Central memory CD8-positive, alpha-beta T cell (primary cell): ENCODE results near the gene USP48.

Source experiments
- ATAC-seq: fragments of 150-1000 bp; cut with Tn5 transposase; replicated peaks from 2 replicates; pipeline ENCODE4 v1.10.0; 2022; ENCODE audit warnings: mild to moderate bottlenecking, moderate FRiP score, moderate number of reproducible peaks; ENCODE audit not compliant: poor library complexity, severe bottlenecking; ENCODE audit errors: extremely low read depth
- DNase-seq, 2 donors: peaks; one replicate each; pipeline ENCODE4 v3.0.0; 2021; ENCODE audit warnings: low spot score in 2 of 2
- H3K27ac Mint-ChIP-seq: one replicate; pipeline ENCODE4 v1.8.0; 2022; ENCODE audit warnings: low read depth, mild to moderate bottlenecking, moderate library complexity, mixed read lengths
- H3K27me3 Mint-ChIP-seq: one replicate; pipeline ENCODE4 v1.8.0; 2022; ENCODE audit warnings: mixed read lengths
- H3K36me3 Mint-ChIP-seq: one replicate; pipeline ENCODE4 v1.8.0; 2022; ENCODE audit warnings: mild to moderate bottlenecking, moderate library complexity, mixed read lengths; ENCODE audit not compliant: insufficient read depth
- H3K4me1 Mint-ChIP-seq: one replicate; pipeline ENCODE4 v1.8.0; 2022; ENCODE audit warnings: mixed read lengths
- H3K4me3 Mint-ChIP-seq: one replicate; pipeline ENCODE4 v1.8.0; 2022; ENCODE audit warnings: mild to moderate bottlenecking, moderate library complexity, mixed read lengths
- H3K9me3 Mint-ChIP-seq: one replicate; pipeline ENCODE4 v1.8.0; 2022; ENCODE audit warnings: mixed read lengths

USP48 gene

GRCh38 chr1:21823206-21823979 lies 40.4 kb upstream of the USP48 start:
- Mint-ChIP-seq H3K27ac (no peak overlapping the region), H3K4me1 (no peaks in the 10 kb centered on the region)
- DNase-seq, result no peak

GRCh38 chr1:21822349-21822748 lies 39.4 kb upstream of the USP48 start:
- DNase-seq (no peak), ATAC-seq (no peak)
- Mint-ChIP-seq H3K4me3 (no peak overlapping the region), H3K27me3 (peaks cover 10% of the 10 kb centered on the region), H3K36me3 (no peaks in the 10 kb centered on the region), H3K9me3 (no peaks in the 10 kb centered on the region), H3K4me1 (no peaks in the 10 kb centered on the region), H3K27ac (no peak overlapping the region)

More at GRCh38 chr1:21823206-21823979, 40.4 kb upstream of the USP48 start:
- Mint-ChIP-seq H3K9me3 (no peaks in the 10 kb centered on the region), H3K4me3 (no peak overlapping the region), H3K27me3 (peaks cover 20% of the 10 kb centered on the region), H3K36me3 (no peaks in the 10 kb centered on the region)
- ATAC-seq, result no peak

- no peak overlapping the region for H3K27ac Mint-ChIP-seq
- no peak for DNase-seq
- no peaks in the 10 kb centered on the region for H3K4me1 Mint-ChIP-seq
- H3K27me3 Mint-ChIP-seq, result peaks cover 7% of the 10 kb centered on the region
- ATAC-seq, result no peak
- no peaks in the 10 kb centered on the region for H3K9me3 Mint-ChIP-seq
- H3K36me3 Mint-ChIP-seq, result no peaks in the 10 kb centered on the region
- H3K4me3 Mint-ChIP-seq, result no peak overlapping the region
Measured at GRCh38 chr1:21821385-21822019, 38.6 kb upstream of the USP48 start.

- Mint-ChIP-seq H3K27me3 (peaks cover 7% of the 10 kb centered on the region), H3K9me3 (no peaks in the 10 kb centered on the region), H3K4me3 (no peak overlapping the region), H3K36me3 (no peaks in the 10 kb centered on the region), H3K27ac (no peak overlapping the region), H3K4me1 (no peaks in the 10 kb centered on the region)
- no peak for ATAC-seq
- no peak for DNase-seq
Measured at GRCh38 chr1:21820597-21821232, 37.8 kb upstream of the USP48 start.

GRCh38 chr1:21818656-21819055 lies 35.7 kb upstream of the USP48 start:
- no peak for DNase-seq
- Mint-ChIP-seq H3K27me3 (peaks cover 5% of the 10 kb centered on the region), H3K9me3 (no peaks in the 10 kb centered on the region), H3K36me3 (no peaks in the 10 kb centered on the region), H3K4me1 (no peaks in the 10 kb centered on the region), H3K4me3 (no peak overlapping the region), H3K27ac (no peak overlapping the region)
- no peak for ATAC-seq

- peaks cover 22% of the 10 kb centered on the region for H3K27me3 Mint-ChIP-seq
- H3K27ac Mint-ChIP-seq, result no peak overlapping the region
- no peaks in the 10 kb centered on the region for H3K4me1 Mint-ChIP-seq
- H3K4me3 Mint-ChIP-seq, result no peak overlapping the region
- DNase-seq, result no peak
- H3K36me3 Mint-ChIP-seq, result no peaks in the 10 kb centered on the region
- H3K9me3 Mint-ChIP-seq, result no peaks in the 10 kb centered on the region
- ATAC-seq, result no peak
Measured at GRCh38 chr1:21816602-21817302, 33.8 kb upstream of the USP48 start.

GRCh38 chr1:21815724-21816321 lies 32.9 kb upstream of the USP48 start:
- no peak for ATAC-seq
- Mint-ChIP-seq H3K4me1 (no peaks in the 10 kb centered on the region), H3K27ac (no peak overlapping the region), H3K27me3 (peaks cover 30% of the 10 kb centered on the region), H3K9me3 (no peaks in the 10 kb centered on the region), H3K36me3 (no peaks in the 10 kb centered on the region), H3K4me3 (no peak overlapping the region)
- DNase-seq, result no peak

GRCh38 chr1:21814981-21815582 lies 32.1 kb upstream of the USP48 start:
- Mint-ChIP-seq H3K4me1 (no peaks in the 10 kb centered on the region), H3K36me3 (no peaks in the 10 kb centered on the region), H3K27me3 (peaks cover 30% of the 10 kb centered on the region), H3K27ac (no peak overlapping the region), H3K9me3 (no peaks in the 10 kb centered on the region), H3K4me3 (peak overlapping the region; percentile 1)
- no peak for ATAC-seq
- DNase-seq, result no peak

GRCh38 chr1:21814241-21814918 lies 31.4 kb upstream of the USP48 start:
- no peak for ATAC-seq

GRCh38 chr1:21813542-21813941 lies 30.6 kb upstream of the USP48 start:
- H3K4me3 Mint-ChIP-seq, result no peak overlapping the region
- H3K27me3 Mint-ChIP-seq, result peaks cover 30% of the 10 kb centered on the region
- no peak for ATAC-seq

More at GRCh38 chr1:21814241-21814918, 31.4 kb upstream of the USP48 start:
- Mint-ChIP-seq H3K9me3 (no peaks in the 10 kb centered on the region), H3K36me3 (no peaks in the 10 kb centered on the region), H3K27me3 (peaks cover 30% of the 10 kb centered on the region), H3K4me1 (no peaks in the 10 kb centered on the region), H3K27ac (no peak overlapping the region), H3K4me3 (no peak overlapping the region)
- no peak for DNase-seq

GRCh38 chr1:21811875-21812305 lies 28.9 kb upstream of the USP48 start, which contains the start of gene LDLRAD2:
LDLRAD2 (plus strand) TSS chr1:21812265; CDS start chr1:21812452, 187 bp downstream.
- no peaks in the 10 kb centered on the region for H3K36me3 Mint-ChIP-seq
- no peak for ATAC-seq
- peaks cover 30% of the 10 kb centered on the region for H3K27me3 Mint-ChIP-seq
- H3K4me3 Mint-ChIP-seq, result no peak within 1 kb of the TSS
- no peaks in the 10 kb centered on the region for H3K9me3 Mint-ChIP-seq
- DNase-seq, result no peak
- no peak within 1 kb of the TSS for H3K27ac Mint-ChIP-seq
- no peaks in the 10 kb centered on the region for H3K4me1 Mint-ChIP-seq

More at GRCh38 chr1:21813542-21813941, 30.6 kb upstream of the USP48 start:
- Mint-ChIP-seq H3K4me1 (no peaks in the 10 kb centered on the region), H3K27ac (no peak overlapping the region), H3K9me3 (no peaks in the 10 kb centered on the region), H3K36me3 (no peaks in the 10 kb centered on the region)
- no peak for DNase-seq
